GM12872 (cell line): ENCODE results near the gene TOE1.

ENCODE experiments used
- CTCF ChIP-seq: IDR thresholded peaks from 3 replicates; pipeline ENCODE4 v1.5.1; 2011; ENCODE audit warnings: low read depth, mild to moderate bottlenecking, low read length, moderate library complexity; ENCODE audit not compliant: insufficient read depth

TOE1 gene

DNA sequence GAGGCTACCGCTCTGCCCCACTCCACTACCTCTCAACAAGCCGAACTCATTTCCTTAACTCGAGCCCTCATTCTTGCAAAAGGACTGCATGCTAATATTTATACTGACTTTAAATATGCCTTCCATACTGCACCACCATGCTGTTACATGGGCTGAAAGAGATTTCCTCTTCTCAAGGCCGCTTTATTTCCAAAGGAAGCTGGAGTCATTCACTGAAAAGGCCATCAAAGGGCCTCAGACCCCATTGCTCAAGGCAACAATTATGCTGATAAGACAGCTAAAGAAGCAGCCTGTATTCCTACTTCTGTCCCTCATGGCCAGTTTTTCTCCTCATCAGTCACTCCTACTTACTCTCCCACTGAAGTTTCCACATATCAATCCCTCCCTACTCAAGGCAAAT is 20.2 kb upstream of the TOE1 start:
- no peak for TF ChIP-seq CTCF

DNA sequence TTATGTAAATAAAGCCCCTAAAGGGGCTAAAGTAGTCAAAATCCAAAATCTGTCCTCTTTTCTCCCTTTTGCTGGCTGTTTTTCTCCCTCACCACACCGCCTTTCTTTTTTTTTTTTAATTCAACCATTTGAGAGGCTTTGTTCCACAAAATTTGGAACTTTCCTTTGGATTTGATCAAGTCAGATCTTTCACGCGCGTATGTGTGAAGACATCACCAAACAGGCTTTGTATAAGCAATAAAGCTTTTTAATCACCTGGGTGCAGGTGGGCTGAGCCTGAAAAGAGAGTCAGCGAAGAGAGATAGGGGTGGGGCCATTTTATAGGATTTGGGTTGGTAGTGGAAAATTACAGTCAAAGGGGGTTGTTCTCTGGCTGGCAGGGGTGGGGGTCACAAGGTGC is 18.5 kb upstream of the TOE1 start:
- TF ChIP-seq CTCF, result no peak

DNA sequence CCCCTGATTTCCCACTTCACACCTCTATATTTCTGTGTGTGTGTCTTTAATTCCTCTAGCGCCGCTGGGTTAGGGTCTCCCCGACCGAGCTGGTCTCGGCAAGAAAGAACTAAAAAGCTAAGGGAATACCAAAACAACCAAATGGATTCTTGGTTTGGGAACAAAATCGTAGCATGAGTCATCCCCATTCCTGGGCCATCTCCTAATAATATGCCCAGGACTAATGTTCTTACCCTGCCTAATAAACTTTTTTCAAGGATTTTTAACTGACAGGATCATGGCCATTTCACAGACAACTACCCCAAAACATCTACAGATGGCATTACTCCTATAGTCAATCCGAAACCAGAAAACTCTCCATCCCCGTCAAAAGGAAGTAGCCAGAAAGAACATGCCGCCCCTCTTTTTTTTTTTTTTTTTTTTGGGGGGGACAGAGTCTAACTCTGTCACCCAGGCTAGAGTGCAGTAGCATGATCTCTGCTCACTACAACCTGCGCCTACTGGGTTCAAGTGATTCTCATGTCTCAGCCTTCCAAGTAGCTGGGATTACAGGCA is 17.4 kb upstream of the TOE1 start:
- TF ChIP-seq CTCF, result no peak

DNA sequence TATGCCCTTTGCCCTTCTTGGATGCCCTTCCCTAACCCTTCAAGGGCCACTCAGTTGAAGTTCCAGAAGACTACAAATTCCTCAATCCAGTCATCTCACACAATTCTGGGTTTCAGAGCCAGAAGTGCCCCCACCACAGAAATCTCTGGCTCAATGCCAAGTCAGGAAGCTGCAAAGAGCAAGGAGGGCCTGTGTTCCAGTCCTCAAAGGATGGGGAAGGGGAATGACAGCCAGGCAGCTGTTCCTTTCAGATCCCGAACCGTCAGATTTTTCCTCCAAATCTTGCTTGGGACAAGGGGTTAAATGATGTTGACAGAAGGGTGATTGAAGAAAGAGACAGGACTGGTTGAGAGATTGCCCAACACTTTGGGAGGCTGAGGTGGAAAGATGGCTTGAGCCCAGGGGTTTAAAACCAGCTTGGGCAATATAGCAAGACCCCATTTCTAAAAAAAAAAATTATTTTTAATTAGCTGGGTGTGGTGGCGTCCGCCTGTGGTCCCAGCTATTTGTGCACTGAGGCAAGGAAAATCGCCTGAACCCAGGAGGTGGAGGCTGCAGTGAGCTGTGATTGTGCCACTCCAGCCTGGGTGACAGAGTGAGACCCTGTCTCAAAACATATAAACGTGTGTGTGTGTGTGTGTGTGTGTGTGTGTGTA is 14.0 kb upstream of the TOE1 start:
- TF ChIP-seq CTCF, result no peak

GRCh38 chr1:45326627-45327623 is 13.0 kb upstream of the TOE1 start, which contains the start of gene HPDL:
Gene HPDL (plus strand): TSS chr1:45326895. CDS start chr1:45327149, 254 bp downstream.
- TF ChIP-seq CTCF, result 0 out of 3 replicates have a peak, but pooled peaks have one; percentile 13

DNA sequence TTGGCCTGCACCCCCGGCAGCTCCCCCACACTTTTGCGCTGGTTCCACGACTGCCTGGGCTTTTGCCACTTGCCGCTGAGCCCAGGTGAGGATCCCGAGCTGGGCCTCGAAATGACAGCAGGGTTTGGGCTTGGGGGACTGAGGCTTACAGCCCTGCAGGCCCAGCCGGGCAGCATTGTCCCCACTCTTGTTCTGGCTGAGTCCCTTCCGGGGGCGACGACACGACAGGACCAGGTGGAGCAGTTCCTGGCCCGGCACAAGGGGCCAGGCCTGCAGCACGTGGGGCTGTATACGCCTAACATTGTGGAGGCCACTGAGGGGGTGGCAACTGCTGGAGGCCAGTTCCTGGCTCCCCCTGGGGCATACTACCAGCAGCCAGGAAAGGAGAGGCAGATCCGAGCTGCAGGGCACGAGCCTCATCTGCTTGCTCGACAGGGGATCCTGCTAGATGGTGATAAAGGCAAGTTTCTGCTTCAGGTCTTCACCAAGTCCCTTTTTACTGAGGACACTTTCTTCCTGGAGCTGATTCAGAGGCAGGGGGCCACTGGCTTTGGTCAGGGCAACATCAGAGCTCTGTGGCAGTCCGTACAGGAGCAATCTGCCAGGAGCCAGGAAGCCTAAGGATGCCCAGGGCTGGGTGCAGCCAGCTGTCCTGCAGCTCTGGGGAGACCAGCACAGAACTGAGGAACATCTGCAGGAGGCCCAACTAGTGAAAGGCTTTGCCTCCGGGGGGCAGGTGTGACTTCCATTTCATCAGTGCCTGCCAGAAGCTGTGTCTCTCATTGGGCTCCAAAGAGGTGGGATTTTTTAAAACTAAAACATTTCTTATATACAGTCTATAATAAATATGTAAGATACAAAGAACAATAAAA is 12.1 kb upstream of the TOE1 start:
- TF ChIP-seq CTCF, result no peak
